ENCODE results near the gene KIRREL1. TPM values are rescaled to one million over a fixed set of nuclear protein-coding genes. Genes with fewer than 3 reads are reported as not detected.

KIRREL1 gene
- total and polyA plus RNA-seq, 2 experiments from 2014 or later = 5.1 to 35.2 TPM

DNA sequence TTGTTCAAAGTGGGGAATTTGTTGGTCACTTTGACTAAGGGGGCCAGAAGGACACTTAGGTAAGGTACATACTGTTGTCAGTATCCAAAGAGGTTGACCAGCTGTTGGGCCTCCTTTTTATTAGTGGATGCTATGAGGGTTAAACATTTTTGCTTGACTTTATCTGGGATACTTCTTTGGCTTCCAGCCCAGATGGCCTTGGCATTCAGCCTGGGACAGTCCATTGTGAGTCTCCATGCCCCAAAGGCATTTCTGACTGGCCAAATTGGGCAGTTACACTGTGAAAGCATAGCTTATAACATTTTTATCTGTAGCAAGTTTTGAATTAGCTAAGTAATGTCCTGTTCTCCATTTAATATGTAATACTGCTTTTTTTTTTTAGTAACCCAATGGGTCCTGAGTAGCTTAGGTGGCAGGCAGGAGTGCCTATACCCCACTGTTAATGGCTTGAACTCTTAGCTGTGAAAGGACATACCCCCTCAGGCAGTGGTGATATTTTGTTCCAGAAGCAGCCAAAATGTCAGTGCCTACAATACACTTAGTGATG lies 151.8 kb downstream of the KIRREL1 start:
- no peaks in the 10 kb centered on the region; the same call in 2 of the 3 replicates for H3K9me3 Mint-ChIP-seq
- no peak overlapping the region for H3K4me3 Mint-ChIP-seq
- no peak for DNase-seq (ENCODE audit: low spot score)
- no peak overlapping the region for H3K4me3 ChIP-seq
- peaks cover 26% of the 10 kb centered on the region for H3K9me2 ChIP-seq (ENCODE audit: insufficient read depth)
- no peak overlapping the region for H3K27ac ChIP-seq (ENCODE audit: low read depth)
- H3K79me2 ChIP-seq (replicated peaks; ENCODE audit: insufficient read depth) = no peaks in the 10 kb centered on the region
- H3K27ac Mint-ChIP-seq = no peak overlapping the region
- no peak for ATAC-seq
- H4K20me1 ChIP-seq (replicated peaks; ENCODE audit: insufficient read depth) = no peaks in the 10 kb centered on the region
- H3K4me2 ChIP-seq = no peak overlapping the region
- H3K4me1 ChIP-seq (ENCODE audit: insufficient read depth) = no peaks in the 10 kb centered on the region
- H3K27me3 Mint-ChIP-seq (ENCODE audit: insufficient read depth, low read depth, poor library complexity) = peaks cover 6% of the 10 kb centered on the region
- no peaks in the 10 kb centered on the region for H3F3A ChIP-seq (replicated peaks; ENCODE audit: low read depth)
- no peak for TF ChIP-seq EZH2 (IDR thresholded peaks at IDR 0.05; ENCODE audit: low read depth, unreplicated experiment)
- TF ChIP-seq, protein P1, sequence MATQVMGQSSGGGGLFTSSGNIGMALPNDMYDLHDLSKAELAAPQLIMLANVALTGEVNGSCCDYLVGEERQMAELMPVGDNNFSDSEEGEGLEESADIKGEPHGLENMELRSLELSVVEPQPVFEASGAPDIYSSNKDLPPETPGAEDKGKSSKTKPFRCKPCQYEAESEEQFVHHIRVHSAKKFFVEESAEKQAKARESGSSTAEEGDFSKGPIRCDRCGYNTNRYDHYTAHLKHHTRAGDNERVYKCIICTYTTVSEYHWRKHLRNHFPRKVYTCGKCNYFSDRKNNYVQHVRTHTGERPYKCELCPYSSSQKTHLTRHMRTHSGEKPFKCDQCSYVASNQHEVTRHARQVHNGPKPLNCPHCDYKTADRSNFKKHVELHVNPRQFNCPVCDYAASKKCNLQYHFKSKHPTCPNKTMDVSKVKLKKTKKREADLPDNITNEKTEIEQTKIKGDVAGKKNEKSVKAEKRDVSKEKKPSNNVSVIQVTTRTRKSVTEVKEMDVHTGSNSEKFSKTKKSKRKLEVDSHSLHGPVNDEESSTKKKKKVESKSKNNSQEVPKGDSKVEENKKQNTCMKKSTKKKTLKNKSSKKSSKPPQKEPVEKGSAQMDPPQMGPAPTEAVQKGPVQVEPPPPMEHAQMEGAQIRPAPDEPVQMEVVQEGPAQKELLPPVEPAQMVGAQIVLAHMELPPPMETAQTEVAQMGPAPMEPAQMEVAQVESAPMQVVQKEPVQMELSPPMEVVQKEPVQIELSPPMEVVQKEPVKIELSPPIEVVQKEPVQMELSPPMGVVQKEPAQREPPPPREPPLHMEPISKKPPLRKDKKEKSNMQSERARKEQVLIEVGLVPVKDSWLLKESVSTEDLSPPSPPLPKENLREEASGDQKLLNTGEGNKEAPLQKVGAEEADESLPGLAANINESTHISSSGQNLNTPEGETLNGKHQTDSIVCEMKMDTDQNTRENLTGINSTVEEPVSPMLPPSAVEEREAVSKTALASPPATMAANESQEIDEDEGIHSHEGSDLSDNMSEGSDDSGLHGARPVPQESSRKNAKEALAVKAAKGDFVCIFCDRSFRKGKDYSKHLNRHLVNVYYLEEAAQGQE (IDR thresholded peaks at IDR 0.05; ENCODE audit: unreplicated experiment) = no peak
- TF ChIP-seq ZNF331 (CRISPR knock-in tag; IDR thresholded peaks at IDR 0.05; ENCODE audit: low read depth) = no peak
- TF ChIP-seq STAT1 (IDR thresholded peaks at IDR 0.05; ENCODE audit: unreplicated experiment) = no peak
- TF ChIP-seq POLR2AphosphoS5 (IDR thresholded peaks at IDR 0.05; ENCODE audit: low read depth) = no peak
- TF ChIP-seq, protein P2, sequence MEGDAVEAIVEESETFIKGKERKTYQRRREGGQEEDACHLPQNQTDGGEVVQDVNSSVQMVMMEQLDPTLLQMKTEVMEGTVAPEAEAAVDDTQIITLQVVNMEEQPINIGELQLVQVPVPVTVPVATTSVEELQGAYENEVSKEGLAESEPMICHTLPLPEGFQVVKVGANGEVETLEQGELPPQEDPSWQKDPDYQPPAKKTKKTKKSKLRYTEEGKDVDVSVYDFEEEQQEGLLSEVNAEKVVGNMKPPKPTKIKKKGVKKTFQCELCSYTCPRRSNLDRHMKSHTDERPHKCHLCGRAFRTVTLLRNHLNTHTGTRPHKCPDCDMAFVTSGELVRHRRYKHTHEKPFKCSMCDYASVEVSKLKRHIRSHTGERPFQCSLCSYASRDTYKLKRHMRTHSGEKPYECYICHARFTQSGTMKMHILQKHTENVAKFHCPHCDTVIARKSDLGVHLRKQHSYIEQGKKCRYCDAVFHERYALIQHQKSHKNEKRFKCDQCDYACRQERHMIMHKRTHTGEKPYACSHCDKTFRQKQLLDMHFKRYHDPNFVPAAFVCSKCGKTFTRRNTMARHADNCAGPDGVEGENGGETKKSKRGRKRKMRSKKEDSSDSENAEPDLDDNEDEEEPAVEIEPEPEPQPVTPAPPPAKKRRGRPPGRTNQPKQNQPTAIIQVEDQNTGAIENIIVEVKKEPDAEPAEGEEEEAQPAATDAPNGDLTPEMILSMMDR (conservative IDR thresholded peaks at IDR 0.05; ENCODE audit: low read depth in 2 of 2) = no peak
- TF ChIP-seq NANOG (IDR thresholded peaks at IDR 0.05; ENCODE audit: borderline replicate concordance) = no peak
- TF ChIP-seq, protein P3, sequence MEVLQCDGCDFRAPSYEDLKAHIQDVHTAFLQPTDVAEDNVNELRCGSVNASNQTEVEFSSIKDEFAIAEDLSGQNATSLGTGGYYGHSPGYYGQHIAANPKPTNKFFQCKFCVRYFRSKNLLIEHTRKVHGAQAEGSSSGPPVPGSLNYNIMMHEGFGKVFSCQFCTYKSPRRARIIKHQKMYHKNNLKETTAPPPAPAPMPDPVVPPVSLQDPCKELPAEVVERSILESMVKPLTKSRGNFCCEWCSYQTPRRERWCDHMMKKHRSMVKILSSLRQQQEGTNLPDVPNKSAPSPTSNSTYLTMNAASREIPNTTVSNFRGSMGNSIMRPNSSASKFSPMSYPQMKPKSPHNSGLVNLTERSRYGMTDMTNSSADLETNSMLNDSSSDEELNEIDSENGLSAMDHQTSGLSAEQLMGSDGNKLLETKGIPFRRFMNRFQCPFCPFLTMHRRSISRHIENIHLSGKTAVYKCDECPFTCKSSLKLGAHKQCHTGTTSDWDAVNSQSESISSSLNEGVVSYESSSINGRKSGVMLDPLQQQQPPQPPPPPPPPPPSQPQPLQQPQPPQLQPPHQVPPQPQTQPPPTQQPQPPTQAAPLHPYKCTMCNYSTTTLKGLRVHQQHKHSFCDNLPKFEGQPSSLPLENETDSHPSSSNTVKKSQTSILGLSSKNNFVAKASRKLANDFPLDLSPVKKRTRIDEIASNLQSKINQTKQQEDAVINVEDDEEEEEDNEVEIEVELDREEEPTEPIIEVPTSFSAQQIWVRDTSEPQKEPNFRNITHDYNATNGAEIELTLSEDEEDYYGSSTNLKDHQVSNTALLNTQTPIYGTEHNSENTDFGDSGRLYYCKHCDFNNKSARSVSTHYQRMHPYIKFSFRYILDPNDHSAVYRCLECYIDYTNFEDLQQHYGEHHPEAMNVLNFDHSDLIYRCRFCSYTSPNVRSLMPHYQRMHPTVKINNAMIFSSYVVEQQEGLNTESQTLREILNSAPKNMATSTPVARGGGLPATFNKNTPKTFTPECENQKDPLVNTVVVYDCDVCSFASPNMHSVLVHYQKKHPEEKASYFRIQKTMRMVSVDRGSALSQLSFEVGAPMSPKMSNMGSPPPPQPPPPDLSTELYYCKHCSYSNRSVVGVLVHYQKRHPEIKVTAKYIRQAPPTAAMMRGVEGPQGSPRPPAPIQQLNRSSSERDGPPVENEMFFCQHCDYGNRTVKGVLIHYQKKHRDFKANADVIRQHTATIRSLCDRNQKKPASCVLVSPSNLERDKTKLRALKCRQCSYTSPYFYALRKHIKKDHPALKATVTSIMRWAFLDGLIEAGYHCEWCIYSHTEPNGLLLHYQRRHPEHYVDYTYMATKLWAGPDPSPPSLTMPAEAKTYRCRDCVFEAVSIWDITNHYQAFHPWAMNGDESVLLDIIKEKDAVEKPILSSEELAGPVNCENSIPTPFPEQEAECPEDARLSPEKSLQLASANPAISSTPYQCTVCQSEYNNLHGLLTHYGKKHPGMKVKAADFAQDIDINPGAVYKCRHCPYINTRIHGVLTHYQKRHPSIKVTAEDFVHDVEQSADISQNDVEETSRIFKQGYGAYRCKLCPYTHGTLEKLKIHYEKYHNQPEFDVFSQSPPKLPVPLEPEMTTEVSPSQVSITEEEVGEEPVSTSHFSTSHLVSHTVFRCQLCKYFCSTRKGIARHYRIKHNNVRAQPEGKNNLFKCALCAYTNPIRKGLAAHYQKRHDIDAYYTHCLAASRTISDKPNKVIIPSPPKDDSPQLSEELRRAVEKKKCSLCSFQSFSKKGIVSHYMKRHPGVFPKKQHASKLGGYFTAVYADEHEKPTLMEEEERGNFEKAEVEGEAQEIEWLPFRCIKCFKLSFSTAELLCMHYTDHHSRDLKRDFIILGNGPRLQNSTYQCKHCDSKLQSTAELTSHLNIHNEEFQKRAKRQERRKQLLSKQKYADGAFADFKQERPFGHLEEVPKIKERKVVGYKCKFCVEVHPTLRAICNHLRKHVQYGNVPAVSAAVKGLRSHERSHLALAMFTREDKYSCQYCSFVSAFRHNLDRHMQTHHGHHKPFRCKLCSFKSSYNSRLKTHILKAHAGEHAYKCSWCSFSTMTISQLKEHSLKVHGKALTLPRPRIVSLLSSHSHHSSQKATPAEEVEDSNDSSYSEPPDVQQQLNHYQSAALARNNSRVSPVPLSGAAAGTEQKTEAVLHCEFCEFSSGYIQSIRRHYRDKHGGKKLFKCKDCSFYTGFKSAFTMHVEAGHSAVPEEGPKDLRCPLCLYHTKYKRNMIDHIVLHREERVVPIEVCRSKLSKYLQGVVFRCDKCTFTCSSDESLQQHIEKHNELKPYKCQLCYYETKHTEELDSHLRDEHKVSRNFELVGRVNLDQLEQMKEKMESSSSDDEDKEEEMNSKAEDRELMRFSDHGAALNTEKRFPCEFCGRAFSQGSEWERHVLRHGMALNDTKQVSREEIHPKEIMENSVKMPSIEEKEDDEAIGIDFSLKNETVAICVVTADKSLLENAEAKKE (CRISPR knock-in tag; IDR thresholded peaks at IDR 0.05) = no peak
- no peak for TF ChIP-seq CREB1 (CRISPR knock-in tag; IDR thresholded peaks at IDR 0.05; ENCODE audit: low read depth)
- no peak for TF ChIP-seq JUNB (IDR thresholded peaks at IDR 0.05; ENCODE audit: unreplicated experiment)
- TF ChIP-seq ZNF114 (CRISPR knock-in tag; IDR thresholded peaks at IDR 0.05) = no peak
- TF ChIP-seq, protein P4, sequence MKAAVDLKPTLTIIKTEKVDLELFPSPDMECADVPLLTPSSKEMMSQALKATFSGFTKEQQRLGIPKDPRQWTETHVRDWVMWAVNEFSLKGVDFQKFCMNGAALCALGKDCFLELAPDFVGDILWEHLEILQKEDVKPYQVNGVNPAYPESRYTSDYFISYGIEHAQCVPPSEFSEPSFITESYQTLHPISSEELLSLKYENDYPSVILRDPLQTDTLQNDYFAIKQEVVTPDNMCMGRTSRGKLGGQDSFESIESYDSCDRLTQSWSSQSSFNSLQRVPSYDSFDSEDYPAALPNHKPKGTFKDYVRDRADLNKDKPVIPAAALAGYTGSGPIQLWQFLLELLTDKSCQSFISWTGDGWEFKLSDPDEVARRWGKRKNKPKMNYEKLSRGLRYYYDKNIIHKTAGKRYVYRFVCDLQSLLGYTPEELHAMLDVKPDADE (IDR thresholded peaks at IDR 0.05) = no peak
- no peak for TF ChIP-seq EZH2phosphoT487 (IDR thresholded peaks at IDR 0.05; ENCODE audit: unreplicated experiment)
- no peaks in the 10 kb centered on the region for H3K36me3 Mint-ChIP-seq (ENCODE audit: low read depth)
- H3K4me1 Mint-ChIP-seq = no peaks in the 10 kb centered on the region; the same call in 2 of the 3 replicates
- no peaks in the 10 kb centered on the region; the same call in 1 of the 2 replicates for H3K36me3 ChIP-seq (ENCODE audit: insufficient read depth)
- 0 out of 2 replicates have a peak, but pooled peaks cover 10% of the 10 kb centered on the region for H3K27me3 ChIP-seq (ENCODE audit: insufficient read depth)
- H2AFZ ChIP-seq = no peak overlapping the region

All from GM23338 (cell line).